ENCODE measurements around the gene HK2. TPM values are rescaled to one million over a fixed set of nuclear protein-coding genes. Genes with fewer than 3 reads are reported as not detected.

The HK2 gene
- total and polyA plus RNA-seq, 2 of the 4 experiments (the other 2 are of a cell fraction): 17.4 to 20.9 TPM

GRCh38 chr2:74817304-74817675, 16.6 kb upstream of the HK2 start:
- H3K23ac ChIP-seq (ENCODE audit: low read depth, low read length): no peak overlapping the region
- WGBS, 2 experiments (ENCODE audit: extremely low coverage in 2 of 2, insufficient read length in 1 of 2): no CpG with 5 or more reads among the region's 1 CpG
- no peak overlapping the region for H4K91ac ChIP-seq (ENCODE audit: insufficient read depth, low read depth, low read length)
- no peak for ATAC-seq (ENCODE audit: low read depth)
- no peaks in the 10 kb centered on the region for H3K79me1 ChIP-seq (ENCODE audit: low read depth in 1 of 2, low read length in 2 of 2)
- H3K4me1 ChIP-seq (ENCODE audit: control insufficient read depth, insufficient read depth, low read length): peaks cover 2% of the 10 kb centered on the region; the same call in 1 of the 2 replicates
- ChIA-PET CTCF (no interaction called here), POLR2A (ENCODE audit: unreplicated experiment) (no interaction called here)
- DNase-seq: no peak
- no peak overlapping the region for H3K4me3 ChIP-seq (ENCODE audit: insufficient read depth, low read depth, low read length)
- H3K9me1 ChIP-seq (ENCODE audit: insufficient read depth, low read length): no peaks in the 10 kb centered on the region
- TF ChIP-seq MAZ (IDR thresholded peaks at IDR 0.05; ENCODE audit: borderline replicate concordance, low read depth, low read length) (no peak), BHLHE40 (IDR thresholded peaks at IDR 0.05; ENCODE audit: low read depth, low read length) (no peak), RCOR1 (IDR thresholded peaks at IDR 0.05; ENCODE audit: insufficient replicate concordance, low read length) (no peak), POLR2A (IDR thresholded peaks at IDR 0.05; ENCODE audit: low read depth, low read length) (no peak), FOS (IDR thresholded peaks at IDR 0.05; ENCODE audit: low read depth, low read length) (no peak), MAFK (IDR thresholded peaks at IDR 0.05; ENCODE audit: low read depth, low read length) (no peak), SMC3 (IDR thresholded peaks at IDR 0.05; ENCODE audit: low read depth, low read length) (no peak), CHD1 (IDR thresholded peaks at IDR 0.05; ENCODE audit: low read depth, low read length) (no peak), NFE2L2 (IDR thresholded peaks at IDR 0.05; ENCODE audit: low read depth, low read length) (no peak), RFX5 (IDR thresholded peaks at IDR 0.05; ENCODE audit: low read depth, low read length) (no peak), MXI1 (IDR thresholded peaks at IDR 0.05; ENCODE audit: borderline replicate concordance, low read depth, low read length) (no peak), RAD21 (IDR thresholded peaks at IDR 0.05; ENCODE audit: low read length) (no peak)
- no peak overlapping the region for H2BK120ac ChIP-seq (ENCODE audit: low read depth, low read length)
- in situ Hi-C loops (cut with MboI; ENCODE audit: low sequenced_read_pairs): no loop called here
- H2AK5ac ChIP-seq (ENCODE audit: low read depth, low read length): no peak overlapping the region
- H2BK15ac ChIP-seq (ENCODE audit: low read depth, low read length): no peak overlapping the region
- no peak overlapping the region for H2BK20ac ChIP-seq (ENCODE audit: low read depth, low read length)
- H3K36me3 ChIP-seq (ENCODE audit: control insufficient read depth, insufficient read depth, low read length): no peaks in the 10 kb centered on the region
- H3K9ac ChIP-seq (ENCODE audit: low read depth, low read length): no peak overlapping the region
- H2BK5ac ChIP-seq (ENCODE audit: low read depth, low read length, poor library complexity, severe bottlenecking): no peak overlapping the region
- no peaks in the 10 kb centered on the region for H3K9me3 ChIP-seq (ENCODE audit: control insufficient read depth, insufficient read depth, low read length)
- H3K27me3 ChIP-seq (ENCODE audit: control insufficient read depth, insufficient read depth, low read length): peaks cover 26% of the 10 kb centered on the region
- no peak overlapping the region for H3K14ac ChIP-seq (replicated peaks; ENCODE audit: low read depth, low read length)
- no peak overlapping the region for H3K4me2 ChIP-seq (ENCODE audit: low read depth, low read length)
- BruUV-seq (replicated peaks): no TSS peak
- intact Hi-C loops (cut with micrococcal nuclease): no loop called here
- H2AK9ac ChIP-seq (replicated peaks; ENCODE audit: low read depth, low read length, poor library complexity): no peak overlapping the region
- no peak overlapping the region for H3K27ac ChIP-seq (ENCODE audit: insufficient read depth, low read length)
- H2AFZ ChIP-seq (replicated peaks; ENCODE audit: low read length, poor library complexity): no peak overlapping the region
- no peak overlapping the region for H4K5ac ChIP-seq (ENCODE audit: low read depth, low read length)
- H3K56ac ChIP-seq (ENCODE audit: extremely low read depth, insufficient read depth, low read length): no peak overlapping the region
- no peaks in the 10 kb centered on the region for H4K20me1 ChIP-seq (ENCODE audit: insufficient read depth, low read length)
- no peak overlapping the region for H3K18ac ChIP-seq (ENCODE audit: low read depth, low read length)
- dilution Hi-C loops (cut with HindIII; ENCODE audit: low sequenced_read_pairs, unreplicated experiment): no loop called here
- H3K4ac ChIP-seq (ENCODE audit: low read depth, low read length): no peak overlapping the region
- H4K8ac ChIP-seq (ENCODE audit: low read depth in 2 of 2, low read length in 2 of 2): no peak overlapping the region

Measured in IMR-90 (cell line).